Left renal cortex interstitium (tissue), 4 donors: ENCODE measurements around the gene FAM83E. TPM values are rescaled to one million over a fixed set of nuclear protein-coding genes. Genes with fewer than 3 reads are reported as not detected.
A peak's percentile ranks its signal among the peaks of the same experiment; 100 is the strongest.
"Not testable (repeated sequence)": the region's sequence is repeated elsewhere in the genome, so short reads cannot be mapped to it uniquely, and the experiment has no call there.

Source experiments
- DNase-seq, 4 donors: peaks; one replicate each; pipeline ENCODE4 v3.0.0-alpha.2; 2013; ENCODE audit warnings: low read depth in 4 of 4, low spot score in 2 of 4, missing footprints in 1 of 4
- polyA plus RNA-seq, 4 donors: library from polyadenylated mRNA; unstranded; fragments of 120-200 nt; gene quantifications; one replicate each; pipeline ENCODE4 v1.2.1, GENCODE V29; 2013; ENCODE audit not compliant: insufficient read length in 4 of 4

FAM83E gene
- polyA plus RNA-seq, 4 donors: 1.2 to 2.7 (median 1.4) TPM

GRCh38 chr19:48642862-48643261, 28.0 kb upstream of the FAM83E start:
- no peak for DNase-seq

GRCh38 chr19:48641850-48642249, 27.0 kb upstream of the FAM83E start:
- DNase-seq: no peak

GRCh38 chr19:48639483-48640375, 24.9 kb upstream of the FAM83E start:
- no peak for DNase-seq

GRCh38 chr19:48638831-48639381, 24.0 kb upstream of the FAM83E start:
- DNase-seq: no peak

GRCh38 chr19:48637948-48638830, 23.3 kb upstream of the FAM83E start:
- DNase-seq: peak in 2 of 4 donors; percentile 87 to 89

- DNase-seq: peak; percentile 97 to 99 (median 97)
These were observed 22.6 kb upstream of the FAM83E start for GRCh38 chr19:48637449-48637947.

GRCh38 chr19:48636859-48637448, 22.1 kb upstream of the FAM83E start, which contains the start of gene DBP:
TSS of gene DBP (minus strand) at chr19:48637379. CDS start at chr19:48636994, 385 bp downstream.
- DNase-seq: no peak

GRCh38 chr19:48635966-48636858, 21.3 kb upstream of the FAM83E start:
- no peak for DNase-seq

- no peak for DNase-seq
These were observed 20.5 kb upstream of the FAM83E start for GRCh38 chr19:48635263-48635965.

GRCh38 chr19:48634424-48635262, 19.8 kb upstream of the FAM83E start:
- peak in 2 of 4 donors; percentile 90 to 92 for DNase-seq

GRCh38 chr19:48634036-48634342, 19.1 kb upstream of the FAM83E start:
- no peak for DNase-seq

- no peak for DNase-seq
These were observed 18.5 kb upstream of the FAM83E start for GRCh38 chr19:48633148-48634035.

GRCh38 chr19:48632692-48633147, 17.8 kb upstream of the FAM83E start:
- DNase-seq: no peak

- DNase-seq: not testable (repeated sequence)
These were observed 17.4 kb upstream of the FAM83E start for GRCh38 chr19:48632286-48632685.

- DNase-seq: no peak
These were observed 16.3 kb upstream of the FAM83E start for GRCh38 chr19:48631225-48631624.

GRCh38 chr19:48630296-48631063, 15.6 kb upstream of the FAM83E start:
- no peak for DNase-seq
